Measurements from ENCODE around the gene DTX3. TPM values are rescaled to one million over a fixed set of nuclear protein-coding genes. Genes with fewer than 3 reads are reported as not detected.
A peak's percentile ranks its signal among the peaks of the same experiment; 100 is the strongest.

DTX3 gene
- total and polyA plus RNA-seq, 2 of the 13 experiments (the other 11 are each of a cell fraction or from before 2014, with no cell fraction given), result 9.0 to 27.2 TPM

DNA sequence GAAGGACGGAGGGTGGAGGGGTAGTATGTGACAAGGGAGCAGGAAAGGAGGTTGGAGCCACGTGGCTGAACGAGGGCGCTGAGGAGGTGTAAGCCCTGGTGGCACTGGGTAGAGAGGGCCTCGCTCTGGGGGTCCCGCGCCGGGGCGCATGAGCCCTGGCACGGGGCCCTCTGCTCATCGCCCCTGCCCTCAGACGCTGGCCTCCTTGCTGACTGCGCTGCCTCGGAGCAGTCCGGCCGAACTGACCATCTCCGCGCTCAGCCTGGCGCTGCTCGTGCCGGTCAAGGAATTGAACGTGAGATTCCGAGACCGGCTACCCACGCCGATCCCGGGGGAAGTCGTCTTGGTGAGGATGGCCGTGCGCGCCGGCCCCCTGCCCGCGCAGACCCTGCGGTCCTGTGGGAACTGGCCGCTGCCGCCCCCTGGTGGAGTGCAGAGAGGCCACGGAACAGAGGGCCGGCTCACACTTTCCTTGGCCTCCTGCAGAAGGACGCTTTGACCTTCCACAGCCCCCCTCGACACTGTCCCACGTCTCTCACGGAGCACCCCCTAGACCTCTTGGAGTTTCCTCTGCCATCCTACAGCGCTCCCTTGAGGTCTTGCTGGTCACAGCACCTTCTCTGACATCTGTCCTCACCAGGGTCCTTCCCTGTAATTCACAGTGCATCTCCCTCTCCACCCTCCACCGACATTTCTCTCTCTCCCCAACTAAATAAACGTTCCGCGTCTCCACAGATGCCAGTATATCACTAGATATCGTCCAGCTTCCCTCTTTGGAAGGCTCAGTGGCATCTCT is 17.1 kb downstream of the DTX3 start (continued):
- TF ChIP-seq ZNF296 (CRISPR knock-in tag; conservative IDR thresholded peaks at IDR 0.05), result 0 out of 2 replicates have a peak, but pooled peaks have one; percentile 35
- no peak for TF ChIP-seq NFKBIZ (CRISPR knock-in tag; IDR thresholded peaks at IDR 0.05)
- TF ChIP-seq PHF8 (CRISPR knock-in tag; IDR thresholded peaks at IDR 0.05), result no peak
- no peak for TF ChIP-seq ARNTL (CRISPR knock-in tag; IDR thresholded peaks at IDR 0.05)
- TF ChIP-seq, protein P1, sequence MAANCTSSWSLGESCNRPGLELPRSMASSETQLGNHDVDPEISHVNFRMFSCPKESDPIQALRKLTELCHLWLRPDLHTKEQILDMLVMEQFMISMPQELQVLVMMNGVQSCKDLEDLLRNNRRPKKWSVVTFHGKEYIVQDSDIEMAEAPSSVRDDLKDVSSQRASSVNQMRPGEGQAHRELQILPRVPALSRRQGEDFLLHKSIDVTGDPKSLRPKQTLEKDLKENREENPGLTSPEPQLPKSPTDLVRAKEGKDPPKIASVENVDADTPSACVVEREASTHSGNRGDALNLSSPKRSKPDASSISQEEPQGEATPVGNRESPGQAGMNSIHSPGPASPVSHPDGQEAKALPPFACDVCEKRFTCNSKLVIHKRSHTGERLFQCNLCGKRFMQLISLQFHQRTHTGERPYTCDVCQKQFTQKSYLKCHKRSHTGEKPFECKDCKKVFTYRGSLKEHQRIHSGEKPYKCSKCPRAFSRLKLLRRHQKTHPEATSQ (CRISPR knock-in tag; IDR thresholded peaks at IDR 0.05; ENCODE audit: borderline replicate concordance), result no peak
- TF ChIP-seq, protein P2, sequence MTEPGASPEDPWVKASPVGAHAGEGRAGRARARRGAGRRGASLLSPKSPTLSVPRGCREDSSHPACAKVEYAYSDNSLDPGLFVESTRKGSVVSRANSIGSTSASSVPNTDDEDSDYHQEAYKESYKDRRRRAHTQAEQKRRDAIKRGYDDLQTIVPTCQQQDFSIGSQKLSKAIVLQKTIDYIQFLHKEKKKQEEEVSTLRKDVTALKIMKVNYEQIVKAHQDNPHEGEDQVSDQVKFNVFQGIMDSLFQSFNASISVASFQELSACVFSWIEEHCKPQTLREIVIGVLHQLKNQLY (CRISPR knock-in tag; IDR thresholded peaks at IDR 0.05), result no peak
- no peak for TF ChIP-seq CBX2 (IDR thresholded peaks at IDR 0.05; ENCODE audit: low read depth, low read length)
- 0 out of 2 replicates have a peak, but pooled peaks have one; percentile 58 for TF ChIP-seq CBX2 (CRISPR knock-in tag; IDR thresholded peaks at IDR 0.05; ENCODE audit: low read depth)
- peak; percentile 37; the same call in 1 of the 2 replicates for TF ChIP-seq KDM3A (CRISPR knock-in tag; IDR thresholded peaks at IDR 0.05; ENCODE audit: low read depth)
- no peak for TF ChIP-seq MLLT10 (CRISPR knock-in tag; IDR thresholded peaks at IDR 0.05)
- TF ChIP-seq ZSCAN30 (CRISPR knock-in tag; IDR thresholded peaks at IDR 0.05), result no peak
- no peak; the same call in 1 of the 2 replicates for TF ChIP-seq TARDBP (CRISPR knock-in tag; IDR thresholded peaks at IDR 0.05)
- TF ChIP-seq CBX5 (CRISPR knock-in tag; IDR thresholded peaks at IDR 0.05; ENCODE audit: borderline replicate concordance), result peak; percentile 48; the same call in 1 of the 2 replicates
- TF ChIP-seq SIN3B (IDR thresholded peaks at IDR 0.05; ENCODE audit: low read length), result no peak
- TF ChIP-seq, protein P3, sequence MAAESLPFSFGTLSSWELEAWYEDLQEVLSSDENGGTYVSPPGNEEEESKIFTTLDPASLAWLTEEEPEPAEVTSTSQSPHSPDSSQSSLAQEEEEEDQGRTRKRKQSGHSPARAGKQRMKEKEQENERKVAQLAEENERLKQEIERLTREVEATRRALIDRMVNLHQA (CRISPR knock-in tag; IDR thresholded peaks at IDR 0.05), result no peak
- TF ChIP-seq, protein P4, sequence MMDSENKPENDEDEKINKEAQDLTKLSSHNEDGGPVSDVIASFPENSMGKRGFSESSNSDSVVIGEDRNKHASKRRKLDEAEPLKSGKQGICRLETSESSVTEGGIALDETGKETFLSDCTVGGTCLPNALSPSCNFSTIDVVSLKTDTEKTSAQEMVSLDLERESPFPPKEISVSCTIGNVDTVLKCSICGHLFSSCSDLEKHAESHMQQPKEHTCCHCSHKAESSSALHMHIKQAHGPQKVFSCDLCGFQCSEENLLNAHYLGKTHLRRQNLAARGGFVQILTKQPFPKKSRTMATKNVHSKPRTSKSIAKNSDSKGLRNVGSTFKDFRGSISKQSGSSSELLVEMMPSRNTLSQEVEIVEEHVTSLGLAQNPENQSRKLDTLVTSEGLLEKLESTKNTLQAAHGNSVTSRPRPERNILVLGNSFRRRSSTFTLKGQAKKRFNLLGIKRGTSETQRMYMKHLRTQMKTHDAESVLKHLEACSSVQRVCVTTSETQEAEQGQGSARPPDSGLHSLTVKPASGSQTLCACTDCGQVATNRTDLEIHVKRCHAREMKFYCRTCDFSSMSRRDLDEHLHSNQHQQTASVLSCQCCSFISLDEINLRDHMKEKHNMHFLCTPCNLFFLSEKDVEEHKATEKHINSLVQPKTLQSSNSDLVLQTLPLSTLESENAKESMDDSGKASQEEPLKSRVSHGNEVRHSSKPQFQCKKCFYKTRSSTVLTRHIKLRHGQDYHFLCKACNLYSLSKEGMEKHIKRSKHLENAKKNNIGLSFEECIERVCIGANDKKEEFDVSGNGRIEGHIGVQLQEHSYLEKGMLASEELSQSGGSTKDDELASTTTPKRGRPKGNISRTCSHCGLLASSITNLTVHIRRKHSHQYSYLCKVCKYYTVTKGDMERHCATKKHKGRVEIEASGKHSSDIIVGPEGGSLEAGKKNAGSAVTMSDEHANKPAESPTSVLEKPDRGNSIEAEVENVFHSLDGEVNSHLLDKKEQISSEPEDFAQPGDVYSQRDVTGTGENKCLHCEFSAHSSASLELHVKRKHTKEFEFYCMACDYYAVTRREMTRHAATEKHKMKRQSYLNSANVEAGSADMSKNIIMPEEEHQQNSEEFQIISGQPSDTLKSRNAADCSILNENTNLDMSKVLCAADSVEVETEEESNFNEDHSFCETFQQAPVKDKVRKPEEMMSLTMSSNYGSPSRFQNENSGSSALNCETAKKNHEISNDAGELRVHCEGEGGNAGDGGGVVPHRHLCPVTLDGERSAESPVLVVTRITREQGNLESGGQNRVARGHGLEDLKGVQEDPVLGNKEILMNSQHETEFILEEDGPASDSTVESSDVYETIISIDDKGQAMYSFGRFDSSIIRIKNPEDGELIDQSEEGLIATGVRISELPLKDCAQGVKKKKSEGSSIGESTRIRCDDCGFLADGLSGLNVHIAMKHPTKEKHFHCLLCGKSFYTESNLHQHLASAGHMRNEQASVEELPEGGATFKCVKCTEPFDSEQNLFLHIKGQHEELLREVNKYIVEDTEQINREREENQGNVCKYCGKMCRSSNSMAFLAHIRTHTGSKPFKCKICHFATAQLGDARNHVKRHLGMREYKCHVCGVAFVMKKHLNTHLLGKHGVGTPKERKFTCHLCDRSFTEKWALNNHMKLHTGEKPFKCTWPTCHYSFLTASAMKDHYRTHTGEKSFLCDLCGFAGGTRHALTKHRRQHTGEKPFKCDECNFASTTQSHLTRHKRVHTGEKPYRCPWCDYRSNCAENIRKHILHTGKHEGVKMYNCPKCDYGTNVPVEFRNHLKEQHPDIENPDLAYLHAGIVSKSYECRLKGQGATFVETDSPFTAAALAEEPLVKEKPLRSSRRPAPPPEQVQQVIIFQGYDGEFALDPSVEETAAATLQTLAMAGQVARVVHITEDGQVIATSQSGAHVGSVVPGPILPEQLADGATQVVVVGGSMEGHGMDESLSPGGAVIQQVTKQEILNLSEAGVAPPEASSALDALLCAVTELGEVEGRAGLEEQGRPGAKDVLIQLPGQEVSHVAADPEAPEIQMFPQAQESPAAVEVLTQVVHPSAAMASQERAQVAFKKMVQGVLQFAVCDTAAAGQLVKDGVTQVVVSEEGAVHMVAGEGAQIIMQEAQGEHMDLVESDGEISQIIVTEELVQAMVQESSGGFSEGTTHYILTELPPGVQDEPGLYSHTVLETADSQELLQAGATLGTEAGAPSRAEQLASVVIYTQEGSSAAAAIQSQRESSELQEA (CRISPR knock-in tag; IDR thresholded peaks at IDR 0.05; ENCODE audit: not compliant biosample characterization), result no peak
- no peak for TF ChIP-seq NFE2L2 (IDR thresholded peaks at IDR 0.05; ENCODE audit: low read length)
- TF ChIP-seq ZMYM3 (CRISPR knock-in tag; IDR thresholded peaks at IDR 0.05), result no peak
- peak; percentile 52 for TF ChIP-seq RXRA (CRISPR knock-in tag; IDR thresholded peaks at IDR 0.05)
- TF ChIP-seq ZNF343 (CRISPR knock-in tag; IDR thresholded peaks at IDR 0.05), result no peak
- no peak for TF ChIP-seq EHMT2 (IDR thresholded peaks at IDR 0.05; ENCODE audit: borderline replicate concordance, low read depth, low read length)

All from HepG2 (cell line).